GM15510 (cell line): ENCODE measurements around the gene ST6GAL2.

ENCODE experiments used
- POLR2A ChIP-seq: IDR thresholded peaks from 3 replicates; pipeline ENCODE4 v1.6.1; 2011; ENCODE audit warnings: borderline replicate concordance; ENCODE audit not compliant: insufficient read length; ENCODE audit errors: extremely low read depth

Gene ST6GAL2

DNA sequence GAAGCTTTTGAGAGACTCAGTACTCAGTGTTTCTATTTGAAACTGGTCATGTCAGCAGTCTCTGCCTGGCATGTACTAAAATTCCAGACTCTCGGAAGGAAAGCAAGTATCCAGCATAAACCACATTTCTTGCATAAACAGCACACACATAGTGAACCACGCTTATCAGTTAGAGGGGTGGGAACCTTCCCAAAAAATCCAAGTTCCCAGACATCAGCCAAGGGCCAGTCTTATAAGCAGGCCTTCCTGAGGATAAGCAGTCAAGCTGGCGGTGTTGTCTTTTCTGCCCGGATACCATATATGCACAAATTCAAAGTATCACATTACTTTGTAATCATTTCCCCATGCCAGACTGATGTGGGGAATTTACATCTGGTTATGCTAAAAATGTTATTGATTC lies 73.6 kb downstream of the ST6GAL2 start:
- TF ChIP-seq POLR2A, result no peak

- TF ChIP-seq POLR2A, result no peak
These were observed 80.3 kb downstream of the ST6GAL2 start for GRCh38 chr2:106805716-106806115.

DNA sequence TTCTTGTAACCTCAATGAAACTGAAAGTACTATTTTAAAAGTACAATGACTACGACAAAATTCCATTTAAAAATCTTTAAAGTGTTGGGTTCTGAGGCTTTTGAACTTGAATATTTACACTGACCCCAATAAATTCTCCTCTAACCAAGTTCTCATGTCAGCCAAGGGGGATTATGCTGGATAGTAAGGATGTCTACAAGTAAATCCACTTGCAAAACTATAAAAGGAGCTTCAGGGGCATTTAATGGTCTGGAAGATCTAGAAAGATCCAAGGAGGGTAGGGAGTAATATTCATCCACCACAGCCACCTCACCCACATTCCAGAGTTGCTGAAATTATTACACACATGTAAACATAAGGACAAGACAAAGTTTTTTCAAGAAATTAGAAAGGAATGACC lies 81.8 kb downstream of the ST6GAL2 start:
- TF ChIP-seq POLR2A, result no peak

GRCh38 chr2:106800976-106801655 lies 84.9 kb downstream of the ST6GAL2 start:
- TF ChIP-seq POLR2A, result no peak

DNA sequence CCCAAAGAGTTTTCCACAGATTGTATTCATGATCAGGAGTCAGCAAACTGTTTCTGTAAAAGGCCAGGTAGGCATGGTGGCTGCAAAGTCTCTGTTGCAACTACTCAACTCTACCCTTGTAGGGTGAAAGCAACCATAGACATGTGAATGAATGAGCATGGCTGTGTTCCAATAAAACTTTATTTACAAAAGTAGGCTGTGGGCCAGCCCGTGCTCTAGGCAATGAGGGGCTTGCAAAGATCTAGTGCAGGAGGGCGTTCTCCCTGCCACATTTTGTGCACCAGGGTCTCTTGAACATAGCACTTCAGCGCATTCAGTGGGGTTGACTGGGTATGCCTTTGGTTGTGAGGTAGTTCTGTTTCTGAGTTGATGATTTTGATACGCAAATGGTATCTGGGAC lies 85.8 kb downstream of the ST6GAL2 start:
- no peak for TF ChIP-seq POLR2A

- TF ChIP-seq POLR2A, result no peak
These were observed 87.0 kb downstream of the ST6GAL2 start for GRCh38 chr2:106798826-106799552.

DNA sequence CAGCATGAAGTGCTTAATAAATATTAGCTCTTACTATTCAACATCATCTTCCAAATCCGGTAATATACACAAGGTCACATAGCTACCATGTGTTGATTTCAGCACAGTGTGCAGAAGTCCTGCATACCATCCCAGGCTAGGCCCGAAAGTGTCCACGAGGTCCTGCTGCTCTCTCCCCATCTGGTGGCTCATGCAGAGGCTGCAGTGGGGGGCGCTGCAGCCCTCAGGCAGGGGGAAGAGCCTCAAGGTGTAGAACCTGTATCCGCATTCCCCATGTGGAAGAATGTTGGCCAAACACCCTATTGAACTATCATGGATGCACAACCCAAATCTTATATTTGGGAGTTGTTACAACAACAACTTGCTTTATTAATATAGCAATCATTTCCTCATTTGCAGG lies 88.5 kb downstream of the ST6GAL2 start:
- TF ChIP-seq POLR2A, result no peak

DNA sequence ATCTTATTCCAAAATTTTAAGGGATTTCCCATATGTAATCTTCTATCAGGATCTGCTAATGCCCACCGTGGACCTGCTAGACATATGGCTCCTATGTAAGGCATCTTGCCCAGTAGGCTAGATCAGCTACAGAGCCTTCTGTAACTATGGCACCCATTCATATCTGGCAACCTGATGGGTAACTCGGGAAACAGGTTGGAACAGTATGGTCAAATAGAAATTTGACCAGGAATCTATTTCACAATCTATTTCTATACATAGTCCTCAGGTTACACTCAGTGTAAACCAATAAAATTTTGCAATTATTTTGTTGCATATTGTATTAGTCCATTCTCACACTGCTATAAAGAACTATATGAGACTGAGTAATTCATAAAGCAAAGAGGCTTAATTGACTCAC lies 93.3 kb downstream of the ST6GAL2 start:
- TF ChIP-seq POLR2A, result no peak

- no peak for TF ChIP-seq POLR2A
These were observed 96.8 kb downstream of the ST6GAL2 start for GRCh38 chr2:106789185-106789584.

DNA sequence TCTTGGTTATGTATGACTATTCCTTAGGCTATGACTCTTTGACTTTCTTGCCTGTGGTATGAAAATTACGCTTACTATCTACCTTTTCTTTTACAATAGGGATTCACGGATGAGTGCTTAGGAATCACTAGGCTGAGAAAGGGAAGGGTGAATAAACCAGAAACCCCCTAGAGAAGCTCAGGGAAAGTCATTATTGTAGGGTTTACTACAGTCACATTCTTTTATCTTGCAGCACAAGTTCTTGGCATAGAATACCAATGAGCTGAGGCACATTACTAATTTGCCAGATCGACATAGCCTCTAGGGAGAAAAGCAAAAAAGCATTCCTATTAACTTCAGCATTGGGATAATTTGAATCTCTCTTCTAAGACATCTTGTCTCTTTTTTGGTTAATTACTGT lies 103.3 kb downstream of the ST6GAL2 start:
- no peak for TF ChIP-seq POLR2A

DNA sequence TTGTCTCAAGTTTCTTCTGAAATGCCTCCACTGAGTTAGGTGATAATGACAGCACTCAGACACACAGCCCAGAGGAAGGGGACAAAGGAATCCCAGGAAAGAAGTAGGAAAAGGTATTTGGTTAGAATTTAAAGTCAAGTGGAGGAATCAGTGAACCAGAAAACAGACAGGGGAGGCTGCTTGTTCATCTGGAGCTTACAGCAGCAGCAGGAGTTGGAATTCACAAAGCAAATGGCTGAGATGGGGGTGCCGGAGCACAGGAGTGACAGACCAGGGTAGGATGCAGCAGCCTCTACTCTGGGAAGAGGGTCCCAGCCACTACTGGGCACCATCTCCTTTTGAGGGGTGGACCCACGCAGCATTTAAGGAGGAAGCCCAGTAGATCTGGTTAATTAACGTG lies 104.8 kb downstream of the ST6GAL2 start:
- no peak for TF ChIP-seq POLR2A

- no peak for TF ChIP-seq POLR2A
These were observed 114.2 kb downstream of the ST6GAL2 start for GRCh38 chr2:106771811-106772210.

DNA sequence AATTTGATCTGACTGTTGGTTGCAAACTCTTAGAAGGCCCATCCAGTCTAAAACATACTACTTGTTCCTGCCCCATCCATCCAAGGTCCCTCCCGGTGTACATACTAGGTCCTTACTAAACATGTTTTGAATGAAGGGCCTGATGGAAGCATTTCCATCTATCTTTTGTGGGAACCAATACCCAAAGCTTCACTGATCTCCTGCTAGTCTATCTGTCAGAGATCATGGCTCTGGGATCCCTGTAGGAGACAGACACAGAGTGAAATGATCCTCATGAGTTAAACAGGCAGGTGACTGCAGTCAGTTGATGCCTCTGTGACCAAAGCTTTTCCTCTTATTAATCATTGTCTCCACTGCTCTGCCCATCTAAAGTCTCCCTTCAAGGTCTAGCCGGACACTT lies 115.0 kb downstream of the ST6GAL2 start:
- no peak for TF ChIP-seq POLR2A

DNA sequence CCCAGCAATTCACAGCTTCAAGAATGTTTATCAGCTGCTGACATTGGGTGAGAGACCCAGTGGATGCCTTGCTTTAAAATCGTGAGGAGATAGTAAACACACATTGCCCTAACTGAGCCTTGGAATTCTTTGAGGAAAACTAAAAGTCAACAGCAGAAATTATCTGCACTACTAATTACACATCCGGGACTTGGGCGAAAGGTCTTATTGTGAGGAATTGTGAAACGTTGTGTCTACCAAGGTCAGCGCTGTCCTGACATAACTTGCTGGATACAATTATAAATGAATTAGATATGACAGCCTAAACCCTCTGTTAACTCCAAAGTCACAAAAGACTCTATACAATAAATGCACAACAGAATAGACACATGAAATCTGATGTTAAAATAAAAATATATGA lies 121.4 kb downstream of the ST6GAL2 start:
- TF ChIP-seq POLR2A, result no peak

DNA sequence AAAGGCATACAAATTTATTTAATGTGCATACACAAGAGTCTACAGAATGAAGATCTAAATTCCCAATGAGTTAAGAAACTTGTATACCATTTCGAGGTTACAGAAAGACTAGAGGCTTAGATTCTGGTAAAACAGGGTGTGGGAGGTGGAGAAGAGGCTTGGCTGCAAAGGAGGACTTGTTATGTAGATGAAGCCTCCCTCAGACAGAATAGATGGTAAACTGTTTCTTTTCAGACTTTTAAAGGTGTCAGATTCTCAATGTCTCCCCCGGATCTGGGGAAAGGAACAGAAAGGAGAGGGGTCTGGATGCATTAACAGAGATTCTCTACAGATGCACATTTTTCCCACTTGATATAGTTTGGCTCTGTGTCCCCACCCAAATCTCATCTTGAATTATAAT lies 126.0 kb downstream of the ST6GAL2 start:
- TF ChIP-seq POLR2A, result no peak

DNA sequence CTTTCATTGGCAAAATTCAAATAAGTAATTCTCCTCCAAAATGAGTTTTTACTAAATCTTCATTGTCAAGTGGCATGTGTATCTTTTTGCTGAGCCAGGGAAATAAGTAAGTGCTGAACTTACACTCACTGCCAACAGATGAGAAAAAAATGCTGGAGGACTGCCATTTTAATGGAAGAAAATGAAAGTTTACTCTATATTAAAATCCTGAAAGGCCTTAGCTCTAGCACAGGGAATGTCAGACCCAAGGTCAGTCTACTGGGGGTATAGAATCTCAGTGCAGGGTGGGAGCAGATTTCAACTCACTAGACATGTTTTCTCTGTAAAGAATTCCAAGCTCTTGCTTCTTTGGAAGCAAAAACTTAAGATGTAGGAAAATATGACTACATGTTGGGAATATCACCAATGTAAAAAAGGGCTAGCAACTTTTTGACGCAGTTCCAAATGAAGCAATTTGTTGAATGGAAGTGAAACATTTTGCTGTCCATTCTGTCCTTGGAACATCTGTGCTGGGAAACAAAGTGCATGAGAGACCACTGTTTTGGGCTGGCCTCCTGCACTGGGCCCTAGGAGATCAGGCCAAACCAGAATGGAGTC lies 127.0 kb downstream of the ST6GAL2 start:
- no peak for TF ChIP-seq POLR2A
